Cardiac septum (tissue), 1 donor: Measurements from ENCODE around the gene NISCH. TPM values are rescaled to one million over a fixed set of nuclear protein-coding genes. Genes with fewer than 3 reads are reported as not detected.

Experiments used
- DNase-seq: peaks from one replicate; pipeline ENCODE4 v3.0.0-alpha.2; 2020; ENCODE audit warnings: low spot score
- intact Hi-C: fragments of 100-400 bp; cut with DNase I; formaldehyde crosslinking; loops from one replicate; pipeline ENCODE4 v1.14.0; 2022
- total RNA-seq: library from RNA; stranded (reverse); fragmentation: NEBNext Ultra II Directional; extraction: Animal tissue kit (Norgen Biotek cat#: 25700); gene quantifications from one replicate; pipeline ENCODE4 v1.2.1, GENCODE V29; 2021
- donor health status: DM: no; HTN: no; CAD: no.

The NISCH gene
- total RNA-seq, 1 donor from 2014 or later, result 59.1 TPM

DNA sequence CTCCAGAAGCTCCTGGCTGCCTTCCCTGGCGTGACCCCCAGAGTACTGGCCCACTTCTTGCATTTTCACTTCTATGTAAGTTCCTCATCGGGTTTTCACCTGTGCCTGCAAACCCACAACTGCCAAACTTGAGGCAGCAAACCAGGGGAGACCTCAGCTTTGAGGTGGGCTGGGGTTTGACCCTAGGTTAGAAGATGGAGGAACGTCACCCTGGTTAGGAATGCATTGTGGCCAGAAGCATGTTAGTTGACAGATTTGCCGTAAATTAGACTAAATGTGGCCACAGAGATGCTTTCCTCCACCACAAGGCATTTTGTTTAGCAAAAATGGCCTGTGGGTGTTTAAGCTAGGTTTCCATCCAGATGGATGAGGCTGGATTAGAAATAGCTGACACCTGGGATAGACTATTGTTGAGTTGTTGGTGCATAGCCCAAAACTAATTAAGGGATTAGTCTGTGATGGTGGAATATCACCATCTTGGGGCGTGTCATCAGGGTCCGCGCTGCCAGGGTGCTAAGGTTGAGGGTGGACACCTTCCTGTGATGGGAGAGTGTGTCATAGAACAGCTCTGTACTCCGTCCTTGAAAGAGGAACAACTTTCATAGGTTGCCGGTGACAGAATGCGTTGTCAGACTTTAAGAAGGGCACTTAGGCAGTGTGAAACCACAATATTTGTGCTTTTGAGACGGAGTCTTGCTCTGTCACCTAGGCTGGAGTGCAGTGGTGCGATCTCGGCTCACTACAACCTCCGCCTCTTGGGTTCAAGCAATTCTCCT, 3.6 kb downstream of the NISCH start:
- intact Hi-C loops, result no loop called here

DNA sequence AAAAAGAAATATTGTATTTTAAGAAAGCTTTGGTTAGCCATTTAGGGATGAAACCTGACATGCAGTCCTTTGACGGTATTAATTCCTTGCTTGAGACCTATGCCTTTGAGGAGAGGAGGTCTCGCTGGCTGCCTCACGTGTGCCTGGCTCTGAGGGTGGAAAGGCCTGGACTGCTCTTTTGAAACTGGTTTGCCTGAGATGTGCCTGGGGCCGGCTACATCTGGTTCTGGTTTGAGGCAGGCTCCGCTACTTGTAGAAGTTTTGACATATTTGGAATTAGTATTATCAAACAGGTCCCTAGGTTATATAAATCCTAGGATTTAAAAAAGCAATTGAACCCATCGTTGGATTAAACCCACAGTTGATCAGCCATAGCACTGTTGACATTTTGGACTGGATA, 6.5 kb downstream of the NISCH start:
- DNase-seq, result no peak

More for the DNA sequence above, 3.6 kb downstream of the NISCH start:
- DNase-seq, result no peak

DNA sequence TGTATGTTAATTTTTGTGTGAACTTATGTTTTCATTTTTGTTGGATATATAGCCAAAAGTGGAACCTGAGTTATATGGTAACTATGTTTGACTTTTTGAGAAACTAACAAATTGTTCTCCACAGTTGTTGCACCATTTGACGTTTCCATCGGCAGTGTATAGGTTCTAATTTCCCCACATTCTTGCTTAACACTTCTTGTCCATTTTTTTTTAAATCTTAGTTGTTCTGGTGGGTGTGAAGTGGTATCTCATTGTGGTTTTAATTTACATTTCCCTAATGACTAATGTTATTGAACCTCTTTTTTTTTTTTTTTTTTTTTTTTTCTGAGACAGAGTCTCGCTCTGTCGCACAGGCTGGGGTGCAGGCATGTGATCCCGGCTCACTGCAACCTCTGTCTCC, 8.0 kb downstream of the NISCH start:
- intact Hi-C loops, result no loop called here
- DNase-seq, result no peak

More for the DNA sequence above, 6.5 kb downstream of the NISCH start:
- intact Hi-C loops, result no loop called here

DNA sequence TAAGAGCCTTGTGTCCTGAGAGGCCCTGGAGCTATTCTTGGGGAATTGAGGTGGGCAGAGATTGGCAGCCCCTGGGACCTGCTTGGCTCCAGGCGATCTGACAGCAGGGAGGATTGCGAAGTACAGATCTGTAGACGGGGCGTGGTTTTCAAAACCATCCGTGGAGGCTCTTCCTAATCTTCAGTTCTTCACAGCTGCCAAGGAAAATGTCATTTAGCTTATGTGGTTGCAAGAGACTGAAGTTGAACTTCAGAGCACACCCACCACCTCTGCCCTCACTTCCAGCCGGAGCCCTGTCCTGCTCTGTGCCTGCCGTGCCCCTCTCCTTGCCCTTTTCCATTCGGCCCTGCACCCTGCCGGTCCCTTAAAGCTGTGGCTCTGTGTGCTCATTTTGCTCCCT, 12.9 kb downstream of the NISCH start:
- intact Hi-C loops, result no loop called here
- no peak for DNase-seq

DNA sequence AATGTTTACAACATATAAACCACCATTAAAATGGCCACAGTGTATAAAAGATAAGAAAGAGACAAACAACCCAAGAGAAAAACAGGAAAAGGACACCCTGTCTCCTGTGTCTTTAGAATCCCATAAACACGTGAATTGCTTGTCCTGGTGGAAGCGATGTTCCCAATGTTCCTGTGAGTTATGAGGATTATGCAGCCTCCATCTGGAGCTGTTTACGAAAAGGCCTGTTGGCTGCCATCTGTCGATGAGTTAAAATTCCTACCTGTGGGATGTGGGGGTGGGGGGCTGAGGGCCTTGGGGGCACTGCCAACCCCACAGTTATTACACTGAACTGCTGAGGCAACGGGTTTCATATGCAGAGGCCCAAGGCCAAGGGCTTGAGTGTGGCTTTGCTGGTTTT, 13.6 kb downstream of the NISCH start:
- no peak for DNase-seq
- intact Hi-C loops, result no loop called here

DNA sequence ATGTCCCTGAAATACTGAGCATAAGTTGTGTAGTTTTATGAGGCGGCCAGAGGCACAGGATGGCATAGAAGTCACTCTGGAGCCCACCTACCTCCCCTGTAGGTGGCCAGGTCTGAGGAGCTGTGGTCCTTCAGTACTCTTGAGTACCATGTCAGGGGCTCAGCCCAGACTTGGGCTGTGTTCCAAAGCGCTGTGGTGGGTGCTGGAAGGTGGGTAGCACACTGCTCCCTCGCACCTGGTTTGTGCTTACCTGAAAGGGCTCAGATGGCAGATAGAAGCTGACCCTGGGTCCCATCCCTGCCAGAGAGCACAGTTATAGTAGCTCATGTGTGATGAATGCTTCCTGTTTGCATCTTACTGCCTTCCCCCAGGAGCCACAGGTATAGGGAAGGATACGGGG, 15.5 kb downstream of the NISCH start:
- no peak for DNase-seq
- intact Hi-C loops, result loop anchor here (5.0 kb wide), 2 partner anchors 66 to 211 kb away; partner anchors contain the start of gene UQCC5

DNA sequence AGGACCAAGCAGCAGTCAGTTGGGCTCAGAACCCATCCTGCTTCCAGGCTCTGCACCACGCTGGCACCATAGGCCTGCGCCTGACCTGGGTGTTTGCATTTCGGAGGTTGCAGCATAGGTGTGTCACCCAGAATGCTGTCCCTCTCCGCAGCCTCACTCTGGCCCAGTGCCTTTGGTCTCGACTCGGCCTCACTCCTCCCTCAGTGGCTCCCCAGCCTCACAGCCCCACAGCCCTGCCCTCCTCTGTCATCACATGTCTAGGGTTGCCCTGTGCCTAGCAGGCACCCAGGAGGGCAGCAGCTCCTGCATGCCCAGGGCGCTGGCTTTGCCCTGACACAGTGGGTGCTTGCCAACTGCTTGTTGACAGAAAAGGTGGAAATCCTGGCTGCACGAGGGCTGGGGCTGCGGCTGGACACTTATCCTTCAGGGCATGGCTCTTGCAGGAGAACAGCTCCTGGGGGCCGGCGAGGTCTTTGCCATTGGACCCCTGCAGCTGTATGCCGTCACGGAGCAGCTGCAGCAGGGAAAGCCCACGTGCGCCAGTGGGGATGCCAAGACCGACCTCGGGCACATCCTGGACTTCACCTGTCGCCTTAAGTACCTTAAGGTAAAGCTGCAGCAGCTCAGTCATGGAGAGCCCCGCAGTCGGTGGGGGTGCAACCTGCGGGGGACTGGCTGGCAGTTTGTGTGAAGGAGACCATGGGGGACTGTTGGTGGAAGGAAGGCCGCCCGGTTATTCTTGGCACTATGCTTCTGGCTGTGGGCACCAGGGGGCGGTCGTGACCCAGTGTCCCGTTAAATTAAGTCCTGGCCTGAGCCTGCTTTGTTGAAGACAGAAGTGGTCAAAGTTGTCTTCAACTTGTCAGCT, 16.2 kb downstream of the NISCH start:
- intact Hi-C loops, result loop anchor here (5.0 kb wide), 2 partner anchors 66 to 211 kb away; partner anchors contain the start of gene UQCC5
- DNase-seq, result no peak

DNA sequence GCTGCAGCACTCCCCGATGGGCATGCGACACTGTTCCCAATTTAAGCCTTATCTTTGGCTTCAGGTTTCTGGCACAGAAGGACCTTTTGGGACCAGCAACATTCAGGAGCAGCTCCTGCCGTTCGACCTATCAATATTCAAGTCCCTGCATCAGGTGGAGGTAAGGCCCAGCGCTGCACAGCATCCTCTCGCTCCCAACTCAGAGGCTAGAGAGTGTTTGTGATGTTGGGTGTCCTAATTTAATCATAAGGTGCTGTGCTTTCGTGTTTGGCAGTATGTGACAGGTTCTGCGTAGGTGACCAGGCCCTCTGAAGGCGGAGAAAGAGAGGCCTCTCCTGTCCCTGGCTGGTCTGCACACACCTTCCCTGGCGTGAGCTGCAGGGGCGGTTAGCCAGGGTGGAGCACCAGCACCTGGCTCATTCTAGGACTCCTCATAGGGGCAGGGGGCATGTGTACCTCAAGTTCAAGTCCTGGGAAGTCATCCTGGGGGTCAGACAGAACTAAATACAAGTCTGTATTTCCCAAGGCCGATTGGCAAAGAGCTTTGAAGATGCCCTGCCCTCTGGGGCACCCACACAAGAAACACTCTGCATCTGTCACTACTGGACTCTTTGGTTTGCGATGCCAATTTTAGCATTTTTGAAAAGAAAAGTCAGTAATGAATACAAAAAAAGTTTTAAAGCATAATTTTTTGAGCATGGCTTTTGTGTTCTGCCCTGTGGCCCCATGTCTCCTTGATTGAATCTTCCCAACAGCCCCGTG, 17.0 kb downstream of the NISCH start:
- DNase-seq, result no peak
- intact Hi-C loops, result loop anchor here (5.0 kb wide), 2 partner anchors 65 to 210 kb away; partner anchors contain the start of gene UQCC5

DNA sequence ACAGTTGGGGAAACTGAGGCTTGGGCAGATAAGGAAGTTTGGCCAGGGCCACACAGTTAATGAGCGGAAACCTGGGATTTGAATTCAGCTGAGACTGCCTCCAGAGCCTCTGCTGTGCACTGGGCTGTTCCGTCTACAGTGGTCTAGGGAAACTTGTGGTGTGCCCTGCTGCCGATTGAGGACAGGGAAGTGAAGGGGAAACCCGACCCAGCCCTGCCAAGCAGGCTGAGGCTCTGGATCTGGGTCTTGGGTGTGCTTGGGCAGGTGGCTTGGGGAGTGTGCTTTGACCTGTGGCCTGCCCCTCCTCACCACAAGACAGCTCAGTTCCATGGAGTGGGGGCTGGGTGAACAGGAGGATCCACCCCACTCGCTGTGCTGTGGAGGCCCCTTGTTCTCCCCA, 17.6 kb downstream of the NISCH start:
- intact Hi-C loops, result loop anchor here (5.0 kb wide), 2 partner anchors 64 to 209 kb away; partner anchors contain the start of gene UQCC5
- no peak for DNase-seq

DNA sequence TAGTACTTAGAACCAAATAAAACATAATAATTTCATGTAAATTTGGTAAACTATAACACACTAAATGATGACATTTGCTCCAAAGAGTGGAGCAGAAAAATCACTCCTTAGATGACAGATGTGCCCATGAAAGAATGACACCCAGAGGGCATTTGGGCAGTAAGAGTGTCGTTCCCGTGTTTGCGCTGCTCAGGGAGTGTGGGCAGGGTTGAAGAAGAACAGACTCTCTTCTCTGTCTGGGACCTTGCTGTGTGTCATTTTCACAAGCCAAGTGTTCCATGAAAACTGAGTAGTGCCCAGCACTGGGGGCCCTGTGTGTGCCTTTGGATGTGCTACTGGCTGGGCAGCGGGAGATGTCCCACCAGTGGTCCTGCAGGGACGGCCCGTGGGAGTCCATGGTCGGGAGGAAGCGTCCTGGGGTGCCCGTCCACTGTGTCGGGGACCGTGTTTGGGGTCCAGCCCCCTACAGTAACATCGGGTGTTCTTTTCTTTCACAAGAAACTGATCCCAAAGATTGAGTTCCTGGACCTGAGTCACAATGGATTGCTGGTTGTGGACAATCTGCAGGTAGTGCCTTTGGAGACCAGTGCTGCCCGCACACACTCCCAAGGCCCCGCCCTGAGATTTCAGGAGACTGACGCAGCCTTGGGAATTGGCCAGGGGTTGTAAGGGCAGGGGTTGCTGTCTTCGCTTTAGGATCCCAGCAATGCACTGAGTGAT, 21.8 kb downstream of the NISCH start:
- intact Hi-C loops, result no loop called here
- no peak for DNase-seq

DNA sequence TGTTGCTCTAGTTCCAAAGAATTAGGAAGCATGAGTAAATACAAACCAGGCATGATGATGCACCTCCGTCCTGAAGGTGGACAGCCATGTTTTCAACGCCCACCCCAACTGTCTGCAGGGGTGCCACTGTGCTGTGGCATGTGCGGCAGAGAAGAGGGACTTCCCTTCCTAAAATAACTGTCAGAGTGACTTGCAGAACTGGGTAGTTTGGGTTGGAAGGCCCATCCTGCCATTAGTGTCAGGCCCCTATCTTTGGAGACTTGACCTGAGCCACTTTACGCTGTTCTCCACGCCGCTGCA, 22.3 kb downstream of the NISCH start:
- DNase-seq, result no peak
- intact Hi-C loops, result no loop called here

DNA sequence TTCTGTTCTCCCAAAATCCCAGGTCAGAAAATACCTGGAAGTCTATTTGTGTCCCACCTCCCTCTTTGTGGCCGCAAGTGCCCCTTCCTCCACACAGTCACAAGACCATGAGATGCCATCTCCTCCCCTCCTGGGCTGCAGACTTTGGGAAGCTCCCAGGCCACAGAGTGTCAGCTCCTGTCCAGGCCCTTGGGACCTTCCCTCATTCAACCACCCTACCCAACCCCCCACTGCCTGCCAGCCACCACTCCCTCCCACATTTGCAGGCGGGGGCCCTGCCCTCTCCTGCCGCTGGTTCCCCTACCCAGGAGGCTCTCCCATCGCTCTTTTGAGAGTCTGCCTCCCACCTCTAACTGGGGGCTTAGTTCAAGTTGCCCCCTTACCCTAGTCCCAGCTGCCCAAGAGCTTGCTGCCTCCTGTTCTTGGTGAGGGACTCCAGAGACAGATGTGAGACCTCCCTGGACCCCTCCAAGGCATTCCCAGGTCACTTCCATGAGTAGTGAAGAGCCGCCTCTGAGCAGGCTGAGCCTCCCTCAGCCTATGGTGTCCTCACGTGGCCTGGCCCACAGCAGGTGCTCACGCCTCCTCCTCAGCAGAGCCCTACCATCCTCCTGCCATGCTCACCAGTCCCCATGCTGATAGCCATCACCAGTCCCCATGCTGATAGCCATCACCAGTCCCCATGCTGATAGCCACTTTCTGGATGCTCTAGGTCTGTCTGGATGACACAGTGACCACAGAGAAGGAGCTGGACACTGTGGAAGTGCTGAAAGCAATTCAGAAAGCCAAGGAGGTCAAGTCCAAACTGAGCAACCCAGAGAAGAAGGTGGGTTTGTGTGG, 23.9 kb downstream of the NISCH start:
- no peak for DNase-seq
- intact Hi-C loops, result no loop called here

DNA sequence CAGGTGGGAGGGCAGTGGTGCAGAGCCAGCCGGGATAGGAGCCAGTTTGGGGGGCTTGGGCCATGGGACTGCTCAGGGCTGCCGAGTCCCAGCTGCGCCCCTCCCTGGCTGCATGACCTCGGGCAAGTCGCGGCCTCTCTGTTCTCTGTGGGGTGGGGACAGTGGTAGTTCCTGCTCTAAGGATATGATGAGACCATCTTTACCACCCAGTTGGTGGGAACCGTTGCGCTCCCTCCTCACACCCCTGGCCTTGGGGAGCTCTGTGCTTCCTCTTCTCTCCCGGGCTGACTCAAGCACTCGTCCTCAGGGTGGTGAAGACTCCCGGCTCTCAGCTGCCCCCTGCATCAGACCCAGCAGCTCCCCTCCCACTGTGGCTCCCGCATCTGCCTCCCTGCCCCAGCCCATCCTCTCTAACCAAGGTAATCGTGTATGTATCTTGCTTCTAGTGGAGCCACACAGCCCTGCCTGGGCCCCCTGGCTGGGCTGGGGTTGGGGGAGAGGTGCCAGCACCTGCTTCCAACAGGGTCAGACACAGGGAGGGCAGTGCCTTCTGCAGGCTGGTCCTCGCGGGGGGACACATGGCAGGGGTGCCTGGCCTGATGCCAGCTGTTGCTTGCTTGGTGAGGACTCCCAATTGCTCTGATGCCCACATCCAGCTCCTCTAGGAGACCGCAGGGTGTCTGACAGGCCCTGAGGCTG, 24.6 kb downstream of the NISCH start:
- DNase-seq, result no peak

DNA sequence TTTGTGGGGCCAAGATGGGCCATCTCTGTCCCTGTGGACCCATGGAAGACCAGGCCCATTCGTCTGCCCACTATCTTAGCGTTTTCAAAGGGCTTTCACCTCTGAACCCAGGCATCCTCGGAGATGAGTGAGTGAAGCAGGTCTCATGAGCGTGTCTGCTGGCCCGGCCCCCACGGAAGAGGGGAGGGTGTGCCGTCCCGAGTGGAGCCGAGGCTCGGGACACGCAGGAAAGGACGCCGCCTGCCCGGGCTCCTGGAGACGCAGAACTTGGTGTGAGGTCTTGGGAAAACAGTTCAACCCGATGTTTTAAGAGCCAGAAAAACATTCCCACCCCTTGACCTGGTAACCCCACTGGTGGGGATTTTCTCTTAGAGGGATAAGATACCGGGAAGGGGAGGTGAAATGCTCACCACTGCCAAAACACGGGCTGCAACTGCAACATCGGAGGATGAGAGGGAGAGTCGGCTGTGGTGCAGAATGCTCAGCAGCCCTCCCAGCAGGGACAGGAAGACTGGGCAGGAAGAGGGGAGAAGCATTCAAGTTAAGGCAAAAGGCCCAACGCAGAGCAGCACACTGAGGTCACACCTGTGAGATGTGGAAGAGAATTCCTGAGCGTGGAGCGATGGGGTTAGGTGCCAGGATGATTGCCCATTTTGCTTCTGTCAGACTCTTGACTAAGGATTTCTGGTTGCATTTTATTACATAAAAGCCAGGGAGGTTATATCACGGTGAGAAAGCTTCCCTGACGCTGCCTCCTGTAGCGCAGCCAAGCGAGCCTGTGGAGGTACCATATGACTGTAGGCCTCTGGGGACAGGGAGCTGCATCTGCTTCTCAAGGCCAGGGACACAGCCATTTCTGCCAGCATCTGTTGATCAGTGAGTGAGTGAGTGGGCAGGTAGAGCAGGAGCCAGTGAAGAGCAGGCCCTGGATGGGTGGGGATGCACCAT, 25.6 kb downstream of the NISCH start:
- intact Hi-C loops, result no loop called here
- no peak for DNase-seq

More for the DNA sequence above, 24.6 kb downstream of the NISCH start:
- intact Hi-C loops, result no loop called here

DNA sequence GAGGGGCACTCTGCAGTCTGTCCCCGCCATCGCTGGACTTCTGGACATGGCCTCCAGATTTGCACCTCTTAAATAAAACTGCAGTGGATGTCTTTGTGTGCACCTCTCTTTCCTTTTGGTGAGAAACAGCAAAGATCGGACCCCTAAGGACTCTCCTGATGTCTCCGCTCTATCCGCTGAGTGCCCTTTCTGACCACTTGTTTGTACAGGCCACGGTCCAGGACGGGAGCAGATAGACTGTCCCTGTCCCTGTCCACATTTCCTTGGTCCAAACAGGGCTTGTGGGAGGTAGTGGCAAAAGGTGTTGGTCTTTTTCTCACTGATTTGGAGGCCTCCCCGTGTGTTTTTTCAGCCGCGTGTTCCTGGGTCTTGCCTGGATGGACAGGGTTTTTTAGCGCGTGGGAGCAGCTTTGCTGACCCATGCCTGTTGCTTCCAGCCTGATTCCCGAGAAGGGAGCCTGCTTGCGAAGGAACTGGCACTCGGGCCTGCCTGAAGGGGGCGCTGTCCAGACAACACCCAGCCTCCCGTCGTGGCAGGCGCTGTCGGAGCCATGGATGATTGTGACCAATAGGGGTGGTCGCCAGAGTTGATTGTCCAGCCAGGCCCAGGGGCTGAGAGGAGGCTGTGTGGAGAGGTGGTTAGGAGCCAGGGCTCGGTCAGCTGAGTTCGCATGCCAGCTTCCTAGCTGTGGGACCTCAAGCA, 26.6 kb downstream of the NISCH start:
- intact Hi-C loops, result loop anchor here (2.0 kb wide), 1 partner anchor 49 kb away; no protein-coding TSS in a partner anchor
- DNase-seq, result no peak

DNA sequence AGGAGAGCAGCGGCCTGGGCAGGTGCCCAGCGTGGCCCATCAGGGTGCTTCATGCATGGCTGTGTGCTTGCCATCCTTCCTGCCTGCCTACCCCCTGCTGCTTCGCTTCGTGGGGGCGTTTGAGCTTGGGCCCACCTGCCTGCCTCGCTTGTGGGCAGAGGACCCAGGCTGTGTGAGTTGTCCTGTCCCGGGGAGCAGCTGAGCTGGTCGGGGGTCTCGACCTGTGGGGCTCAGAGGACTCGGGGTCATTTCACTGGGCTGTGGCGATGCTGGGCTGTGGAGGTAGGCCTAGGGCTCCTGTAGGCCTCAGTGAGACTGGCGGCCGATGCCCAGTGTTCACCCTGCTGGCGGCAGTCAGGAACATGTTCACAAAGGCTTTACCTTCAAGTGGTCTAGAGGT, 27.7 kb downstream of the NISCH start:
- no peak for DNase-seq
- intact Hi-C loops, result loop anchor here (2.0 kb wide), 1 partner anchor 48 kb away; no protein-coding TSS in a partner anchor
